Stimulated activated CD8-positive, alpha-beta memory T cell treated with anti-CD3 and anti-CD28 coated beads, Interleukin-4, amount 100 ng/mL, for 4 hours (primary cell): ENCODE data around the gene CDKN2B-AS1.
"Not testable (repeated sequence)": the region's sequence is repeated elsewhere in the genome, so short reads cannot be mapped to it uniquely, and the experiment has no call there.

Source experiments
- DNase-seq, 2 donors: peaks; one replicate each; pipeline ENCODE4 v3.0.0-alpha.2; 2020; ENCODE audit warnings: low read depth in 2 of 2, low spot score in 1 of 2

The CDKN2B-AS1 gene

DNA sequence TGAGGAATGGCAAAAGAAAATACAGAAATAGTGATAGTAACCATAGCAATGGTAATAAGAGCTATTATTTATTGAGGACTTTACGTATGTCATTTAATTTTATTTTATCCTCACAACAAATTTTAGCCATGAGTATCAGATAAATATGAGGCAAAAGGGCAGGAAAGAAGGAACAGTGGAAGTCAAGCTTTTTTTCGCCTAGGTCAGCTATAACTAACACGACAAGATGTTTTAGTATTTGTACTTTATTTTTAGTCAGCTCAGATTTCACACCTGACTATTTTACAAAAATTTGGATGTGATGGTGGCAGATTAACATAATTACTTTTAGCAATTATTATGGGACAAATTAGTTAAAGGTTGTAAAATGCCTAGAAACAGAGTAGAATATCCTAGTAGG lies 49.3 kb downstream of the CDKN2B-AS1 start:
- no peak for DNase-seq

DNA sequence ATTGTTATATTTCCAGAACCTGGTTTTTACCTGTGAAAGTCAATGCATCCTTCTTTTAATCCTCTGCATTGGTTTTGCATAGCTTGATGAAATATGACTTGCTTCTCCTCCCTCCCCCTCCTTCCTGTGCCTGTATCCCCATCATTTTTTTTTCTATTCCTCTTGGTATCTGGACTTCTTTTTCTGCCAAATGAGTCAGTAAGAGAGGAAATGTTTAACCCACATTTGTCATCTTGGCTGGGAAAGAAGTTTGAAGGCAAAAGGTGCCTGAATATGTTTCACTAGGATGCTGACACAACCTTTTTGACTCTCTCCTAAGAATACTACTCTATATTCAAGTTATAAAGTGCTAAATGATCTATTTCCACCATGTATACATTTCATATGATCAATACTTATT lies 50.0 kb downstream of the CDKN2B-AS1 start:
- no peak for DNase-seq

DNA sequence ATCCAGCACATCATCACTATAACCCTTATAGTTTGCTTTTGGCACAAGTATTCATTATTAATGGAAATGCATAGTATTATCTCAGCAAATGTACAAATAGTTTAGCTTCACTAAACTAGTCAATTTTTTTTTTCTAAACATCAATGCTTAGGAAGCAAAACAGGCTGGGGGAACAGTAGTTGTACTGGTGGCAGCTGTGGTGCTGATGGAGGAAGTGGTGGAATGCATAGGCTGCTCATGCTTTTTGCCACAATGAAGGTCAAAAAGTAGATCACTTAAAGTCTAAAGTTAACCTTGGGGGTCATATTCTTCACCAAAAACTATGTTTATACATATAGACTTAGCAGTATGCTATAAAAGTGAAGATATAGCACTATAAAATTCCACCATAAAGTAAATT lies 50.8 kb downstream of the CDKN2B-AS1 start:
- no peak for DNase-seq

DNA sequence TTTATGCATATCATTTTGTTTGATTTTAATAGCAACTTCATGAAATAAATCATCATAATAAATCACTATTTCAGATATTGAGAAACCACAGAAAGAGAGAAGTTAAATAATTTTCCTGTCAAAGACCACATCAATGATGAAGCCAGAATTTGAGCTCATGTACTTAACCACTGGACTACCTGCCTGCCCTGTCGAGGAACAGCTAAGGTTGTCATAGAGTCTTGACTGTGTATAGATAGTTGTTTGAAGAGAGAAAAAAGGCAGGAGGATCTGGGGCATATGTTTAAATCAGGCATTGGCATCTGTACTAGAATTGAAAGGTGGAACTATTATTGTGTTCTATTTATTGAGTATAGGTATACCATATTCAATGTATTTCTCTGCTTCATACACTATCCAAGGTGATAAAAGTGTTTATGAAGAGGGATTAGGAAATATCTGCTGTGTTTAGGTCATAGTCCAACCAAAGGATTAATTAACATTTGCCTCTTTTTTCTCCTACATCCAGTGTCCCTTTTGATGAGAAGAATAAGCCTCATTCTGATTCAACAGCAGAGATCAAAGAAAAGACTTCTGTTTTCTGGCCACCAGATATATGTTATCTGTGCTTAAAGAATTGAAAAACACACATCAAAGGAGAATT lies 51.8 kb downstream of the CDKN2B-AS1 start:
- DNase-seq: no peak

DNA sequence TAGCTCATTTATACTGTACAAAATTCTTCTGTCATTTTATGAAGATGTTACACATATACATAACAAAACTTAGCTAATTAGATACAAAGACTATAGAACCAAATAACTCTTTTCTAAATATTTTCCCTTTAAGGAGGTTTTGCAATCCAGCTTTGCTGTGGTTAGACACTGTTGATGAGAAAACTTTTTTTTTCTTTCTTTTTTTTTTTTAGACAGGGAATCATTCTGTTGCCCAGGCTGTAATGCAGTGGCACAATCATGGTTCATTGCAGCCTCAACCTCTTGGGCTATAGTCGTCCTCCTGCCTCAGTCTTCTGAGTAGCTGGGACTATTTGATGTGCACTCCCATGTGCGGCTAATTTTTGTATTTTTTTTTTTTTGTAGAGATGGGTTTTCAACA lies 53.0 kb downstream of the CDKN2B-AS1 start:
- no peak for DNase-seq

DNA sequence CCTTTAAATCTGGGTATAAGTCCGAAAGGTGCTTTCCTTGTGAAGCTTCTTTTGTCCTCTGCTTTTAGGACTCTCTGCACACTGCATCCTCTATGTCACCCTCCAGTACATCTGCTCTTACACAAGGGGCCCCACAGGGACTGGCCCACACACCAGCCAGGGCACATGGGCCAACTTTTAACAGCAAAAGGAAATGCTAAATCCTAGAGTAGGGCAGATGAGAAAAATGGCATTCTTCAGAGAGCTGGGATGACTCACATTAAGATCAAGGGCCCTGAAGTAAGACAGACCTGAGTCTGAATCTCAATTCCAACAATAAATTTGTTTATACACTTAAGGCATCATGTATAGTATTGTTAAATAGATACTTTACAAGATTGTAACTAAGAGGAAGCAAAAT lies 54.8 kb downstream of the CDKN2B-AS1 start:
- DNase-seq: no peak

DNA sequence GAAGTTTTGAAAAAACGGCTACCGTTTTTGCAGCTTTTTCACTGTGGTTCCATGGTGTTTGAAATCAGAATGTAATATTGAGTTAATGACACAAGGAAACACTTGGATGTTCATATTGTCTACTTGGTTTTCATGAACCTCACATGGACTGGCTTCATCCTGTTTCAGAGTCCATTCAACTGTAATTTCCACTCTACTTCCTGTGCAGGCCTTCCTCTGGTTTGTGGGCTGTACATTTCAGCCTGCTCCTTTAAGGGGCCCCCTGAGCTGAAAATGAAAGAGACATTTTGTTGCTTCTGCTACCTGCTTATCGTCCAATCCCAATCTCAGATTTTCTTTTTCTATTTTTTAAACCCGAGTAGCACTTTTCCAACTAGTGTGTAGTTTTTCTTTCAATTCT lies 56.3 kb downstream of the CDKN2B-AS1 start:
- DNase-seq: no peak

DNA sequence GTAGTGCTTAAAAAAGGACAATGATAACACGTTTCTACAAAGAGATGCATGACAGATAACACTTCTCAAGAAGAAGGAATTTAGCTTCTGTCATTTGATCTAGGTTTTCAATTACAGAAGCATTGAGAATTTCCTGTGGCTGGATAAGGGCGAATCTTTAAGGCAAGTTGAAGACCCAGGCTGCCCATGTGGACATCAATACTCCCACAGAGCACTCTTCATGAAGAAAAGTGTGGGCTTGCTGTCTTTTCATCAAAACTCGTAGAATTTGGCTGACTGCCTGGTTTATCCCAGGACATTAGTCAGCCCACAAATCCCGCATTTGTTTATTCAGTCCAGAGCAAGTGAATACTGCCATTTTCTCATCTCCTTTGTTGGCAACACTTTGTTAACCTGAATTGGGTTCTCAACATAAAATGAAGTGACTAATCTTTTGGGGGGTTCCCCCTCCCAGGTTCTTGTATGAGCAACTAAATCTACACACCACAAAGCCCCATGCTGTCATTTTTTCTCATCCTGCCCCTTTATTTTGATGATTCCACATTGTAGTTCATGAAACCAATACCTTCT lies 57.9 kb downstream of the CDKN2B-AS1 start:
- no peak for DNase-seq

DNA sequence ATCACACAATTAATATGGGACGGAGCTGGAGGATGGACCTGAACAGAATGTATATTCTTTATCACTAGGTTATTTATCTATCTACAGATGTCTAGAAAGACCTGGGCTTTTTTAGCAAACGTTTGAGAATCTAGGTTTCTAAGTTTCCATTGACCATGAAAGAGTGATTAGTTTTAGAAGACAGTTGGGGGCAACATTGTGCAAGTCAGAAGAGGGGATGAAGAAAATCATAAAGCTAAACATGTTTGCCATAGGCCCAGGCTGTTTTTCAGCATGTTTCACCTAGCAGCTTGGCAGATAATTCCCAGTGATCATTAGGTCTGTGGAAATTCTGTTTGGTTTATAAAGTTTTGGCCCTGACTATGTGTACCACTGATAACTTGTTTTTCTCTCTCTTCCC lies 58.6 kb downstream of the CDKN2B-AS1 start:
- no peak for DNase-seq

DNA sequence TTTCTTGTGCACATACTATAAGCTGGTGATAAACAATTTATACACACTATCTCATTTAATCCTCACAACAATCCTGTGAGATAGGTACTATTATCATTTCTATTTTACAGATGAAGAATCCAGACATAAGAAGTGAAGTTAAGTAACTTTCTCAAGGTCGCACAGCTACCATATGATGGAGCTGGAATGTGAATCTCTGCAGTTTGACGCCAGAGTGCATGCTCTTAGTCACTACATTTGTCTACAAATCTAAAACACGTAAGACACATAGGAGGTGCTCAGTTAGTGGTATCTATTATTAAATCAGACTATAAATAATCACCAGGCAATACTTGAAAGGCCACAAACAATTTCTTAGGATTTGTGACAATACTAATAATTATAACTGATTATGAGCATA lies 59.5 kb downstream of the CDKN2B-AS1 start:
- no peak for DNase-seq

DNA sequence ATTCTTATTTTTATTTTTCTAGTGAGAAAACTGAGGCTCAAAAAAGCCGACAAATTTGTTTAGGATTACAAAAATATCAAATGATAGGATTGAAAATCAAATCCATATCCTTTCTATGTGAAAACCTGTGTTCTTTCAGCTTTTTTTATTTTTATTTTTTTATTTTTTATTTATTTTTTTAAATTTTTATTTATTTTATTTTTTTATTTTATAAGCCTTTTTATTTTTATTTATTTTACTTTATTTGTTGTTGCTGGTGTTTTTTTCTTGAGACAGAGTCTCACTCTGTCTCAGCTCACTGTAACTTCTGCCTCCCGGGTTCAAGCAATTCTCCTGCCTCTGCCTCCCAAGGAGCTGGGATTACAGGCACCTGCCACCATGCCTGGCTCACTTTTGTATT lies 59.9 kb downstream of the CDKN2B-AS1 start:
- no peak for DNase-seq

DNA sequence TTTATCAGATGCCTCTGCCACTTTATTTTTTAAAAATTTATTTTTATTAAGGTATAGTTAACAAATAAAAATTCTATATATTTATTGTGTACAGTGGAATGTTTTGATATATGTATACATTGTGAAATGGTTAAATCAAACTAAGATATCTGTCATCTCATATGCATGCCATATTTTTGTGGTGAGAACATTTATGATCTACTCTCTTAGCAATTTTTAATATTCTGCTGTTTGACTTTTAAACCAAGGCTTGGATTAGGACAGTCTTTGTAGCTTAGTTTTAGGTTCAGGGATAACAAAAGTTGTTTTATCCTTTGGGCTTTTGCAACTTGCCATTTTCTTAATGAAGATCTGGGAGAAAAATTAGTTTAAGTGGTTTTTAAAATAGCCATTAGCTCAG lies 60.5 kb downstream of the CDKN2B-AS1 start:
- DNase-seq: no peak

DNA sequence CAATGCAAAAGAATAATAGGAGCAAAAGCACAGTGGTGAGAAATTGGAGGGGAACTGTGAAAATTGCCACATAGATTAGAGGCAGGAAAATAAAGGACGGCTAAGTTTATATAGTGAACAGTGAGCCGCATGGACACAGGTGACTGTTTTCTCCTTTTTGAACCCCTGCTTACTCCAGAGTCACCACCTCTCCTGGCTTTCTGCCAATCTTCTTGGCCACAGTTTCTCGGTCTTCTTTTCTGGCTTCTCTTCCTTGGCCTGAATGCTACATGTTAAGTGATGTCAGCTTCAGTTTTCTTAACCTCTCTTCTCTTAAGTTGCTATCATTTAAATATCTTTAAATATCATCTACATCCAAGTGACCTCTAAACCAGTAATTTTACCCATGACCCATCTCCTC lies 61.8 kb downstream of the CDKN2B-AS1 start:
- no peak for DNase-seq

DNA sequence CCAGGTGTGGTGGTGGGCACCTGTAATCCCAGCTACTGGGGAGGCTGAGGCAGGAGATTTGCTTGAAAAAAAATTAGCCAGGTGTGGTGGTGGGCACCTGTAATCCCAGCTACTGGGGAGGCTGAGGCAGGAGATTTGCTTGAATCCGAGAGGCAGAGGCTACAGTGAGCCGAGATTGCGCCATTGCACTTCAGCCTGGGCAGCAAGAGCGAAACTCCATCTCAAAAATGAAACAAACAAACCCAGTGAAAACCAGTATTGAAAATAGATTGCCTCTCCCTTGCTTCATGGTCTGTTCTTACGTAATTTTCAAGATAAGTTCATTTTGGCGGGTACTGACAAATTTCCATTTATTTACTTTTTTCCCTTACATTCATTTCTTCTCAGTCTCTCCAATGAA lies 63.4 kb downstream of the CDKN2B-AS1 start:
- DNase-seq: not testable (repeated sequence)

DNA sequence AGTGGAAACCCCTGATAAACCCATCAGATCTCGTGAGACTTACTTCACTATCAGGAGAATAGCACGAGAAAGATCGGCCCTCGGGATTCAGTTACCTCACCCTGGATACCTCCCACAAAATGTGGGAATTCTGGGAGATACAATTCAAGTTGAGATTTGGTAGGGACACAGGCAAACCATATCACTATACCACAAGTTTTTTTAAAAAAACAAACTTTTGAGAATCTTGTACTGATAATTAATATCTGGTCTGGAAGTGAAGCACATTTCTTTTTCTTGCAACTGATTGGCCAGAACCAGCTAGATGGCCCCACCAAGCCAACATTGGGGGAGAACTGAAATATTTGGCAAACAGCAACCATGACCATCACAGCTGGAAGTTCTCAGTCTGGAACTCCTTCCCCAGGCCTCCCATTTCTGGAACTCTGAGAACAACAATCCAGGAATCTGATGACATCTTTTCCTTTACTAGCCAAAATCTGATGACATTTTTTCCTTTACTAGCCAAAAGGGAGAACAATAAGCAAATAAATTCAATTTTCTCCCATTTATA lies 66.3 kb downstream of the CDKN2B-AS1 start:
- no peak for DNase-seq

DNA sequence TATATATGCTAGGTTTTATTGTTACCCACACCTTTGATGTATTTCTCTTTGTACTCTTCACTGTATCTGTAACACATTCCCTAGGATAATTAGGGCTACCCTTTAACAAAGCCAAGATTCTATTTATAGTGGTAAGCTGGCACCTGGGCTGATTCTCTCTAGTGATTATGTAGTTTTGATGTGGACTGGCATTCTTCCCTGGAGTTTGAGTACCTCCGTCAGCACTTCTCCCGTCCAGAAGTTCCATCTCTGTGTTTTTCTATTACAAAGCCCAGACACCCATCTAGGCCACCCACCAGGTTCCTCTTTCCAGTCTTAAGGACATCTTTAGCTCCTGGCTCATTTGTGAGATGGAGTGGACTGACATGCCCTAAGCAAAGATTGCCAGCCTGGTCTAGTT lies 70.4 kb downstream of the CDKN2B-AS1 start:
- DNase-seq: no peak

DNA sequence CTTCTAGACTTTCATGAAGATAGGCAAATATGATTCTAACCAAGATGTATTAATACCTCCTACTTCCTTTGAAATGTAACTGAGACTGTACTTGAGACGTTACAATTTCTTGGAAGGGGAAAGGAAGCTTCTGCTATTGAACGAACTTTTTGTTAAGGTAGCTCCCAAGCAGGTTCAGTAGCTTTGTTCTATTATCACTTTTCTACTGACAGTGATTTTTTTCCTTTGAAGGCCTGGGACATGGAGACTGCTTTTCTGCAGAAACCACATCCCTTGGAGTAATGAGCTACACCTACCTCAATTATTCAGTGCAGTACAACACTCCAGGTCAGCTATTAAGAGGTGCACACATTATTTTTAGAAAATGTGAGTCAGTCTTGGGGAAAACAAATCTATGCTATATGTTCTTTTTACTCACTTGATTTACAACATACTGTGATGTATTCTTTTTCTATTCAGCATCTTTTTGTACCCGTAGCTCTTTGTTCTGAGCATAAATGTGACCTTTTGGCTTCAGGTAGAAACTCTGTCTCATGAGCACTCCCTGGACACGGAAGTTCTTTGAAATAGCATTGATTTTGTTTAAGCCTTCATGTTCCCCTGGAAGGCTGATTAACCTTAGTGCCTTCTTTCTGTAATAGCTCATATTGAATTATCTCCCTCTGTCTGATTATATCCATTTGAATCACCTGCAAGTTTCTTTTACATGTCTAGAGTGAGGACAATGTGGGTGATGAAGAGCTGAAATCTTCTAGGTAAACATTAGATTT lies 71.0 kb downstream of the CDKN2B-AS1 start:
- DNase-seq: no peak

DNA sequence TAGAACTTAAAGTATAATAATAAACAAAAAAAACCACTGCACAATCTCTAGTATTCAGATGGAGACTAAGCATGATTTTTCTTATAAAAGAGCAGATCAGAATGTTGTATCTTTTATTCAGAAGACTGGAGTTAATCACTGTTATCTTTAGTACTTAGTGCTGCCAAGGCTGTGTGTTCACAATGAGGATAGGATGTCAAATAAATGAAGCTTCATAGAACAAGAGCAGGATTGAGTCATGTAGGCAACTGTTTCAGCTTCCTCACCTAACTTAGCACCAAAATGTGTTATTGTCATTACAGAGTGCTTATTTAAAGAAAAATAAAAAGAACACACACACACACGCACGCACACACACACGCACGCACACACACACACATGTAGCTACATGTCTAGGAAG lies 72.6 kb downstream of the CDKN2B-AS1 start:
- no peak for DNase-seq

DNA sequence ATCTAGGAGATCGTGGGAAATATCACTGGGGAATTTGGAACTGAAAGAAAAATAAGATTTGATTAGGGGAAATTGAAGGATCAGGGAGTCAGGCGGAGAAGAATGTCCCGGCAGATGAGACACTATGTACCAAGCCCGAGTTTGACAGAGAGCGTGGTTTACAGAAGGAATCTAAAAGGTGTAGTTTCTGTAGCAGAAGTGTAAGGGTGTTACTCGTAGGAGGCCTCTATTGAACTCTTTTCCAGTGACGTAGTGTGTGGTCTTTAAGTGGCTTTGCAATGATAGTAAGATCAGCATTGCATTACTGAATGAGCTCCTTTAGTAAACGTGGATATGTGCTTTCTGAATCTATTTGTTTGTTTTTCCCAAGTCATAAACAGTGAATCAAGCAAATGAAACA lies 73.8 kb downstream of the CDKN2B-AS1 start:
- DNase-seq: no peak

DNA sequence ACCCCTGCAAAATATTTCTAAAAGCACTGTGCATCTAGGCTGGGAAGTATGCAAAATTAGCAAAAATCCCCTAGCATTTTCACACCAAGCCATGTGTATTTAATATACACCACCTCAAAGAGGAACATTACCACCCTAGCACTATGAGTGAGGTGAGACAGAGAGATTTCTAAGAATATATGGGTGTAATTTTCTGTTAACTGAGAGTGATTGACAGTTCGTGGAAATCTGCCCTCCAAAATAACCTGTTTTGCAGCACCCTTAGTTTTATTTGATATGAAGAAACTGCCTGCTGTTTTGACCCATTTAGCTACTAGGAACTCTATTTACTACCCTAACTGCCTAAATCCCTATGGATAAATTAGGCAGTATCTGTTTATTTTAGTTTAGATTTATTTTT lies 78.8 kb downstream of the CDKN2B-AS1 start:
- no peak for DNase-seq

DNA sequence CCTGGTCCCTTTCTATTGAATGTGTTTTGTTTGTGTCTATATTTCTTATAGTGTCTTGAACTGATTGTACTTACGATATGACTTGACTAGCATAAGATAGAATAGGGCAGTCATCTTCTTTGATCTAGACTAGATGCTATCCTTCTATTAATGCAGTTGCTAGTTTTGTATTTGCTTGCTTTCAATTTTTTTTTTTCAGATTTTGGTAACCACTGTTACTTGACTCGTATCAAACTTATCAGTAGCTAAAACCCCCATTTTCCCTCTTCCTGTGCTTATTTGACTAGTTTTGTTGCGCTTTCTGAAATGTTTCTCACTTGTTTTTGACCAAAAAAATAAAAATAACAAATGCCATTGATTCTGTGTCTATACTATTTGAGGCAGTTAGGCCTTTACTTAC lies 83.5 kb downstream of the CDKN2B-AS1 start:
- DNase-seq: no peak

DNA sequence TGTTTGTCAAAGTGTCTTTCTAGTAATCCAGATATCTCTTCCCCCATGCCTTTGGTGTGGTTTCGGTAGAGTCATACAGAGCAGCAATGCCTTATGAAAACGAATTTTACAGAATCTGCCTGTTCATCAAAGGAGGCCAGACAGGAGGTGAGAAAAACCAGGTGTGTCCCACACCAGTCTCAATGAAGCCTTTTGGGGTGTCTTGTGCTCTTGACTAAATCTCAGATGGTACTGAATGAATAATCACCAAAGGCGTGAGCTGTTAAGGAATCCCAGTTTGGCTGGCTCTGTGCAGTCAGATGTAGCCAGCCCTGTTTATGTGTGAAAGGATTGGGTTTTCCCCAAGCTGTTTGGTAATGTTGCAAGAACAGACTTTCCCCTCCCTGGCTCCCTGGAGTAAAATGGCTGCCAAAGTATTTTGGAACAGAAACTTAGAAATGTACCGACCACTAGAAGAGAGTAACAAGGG lies 85.3 kb downstream of the CDKN2B-AS1 start:
- no peak for DNase-seq
